ENCODE results near the gene SNX10.
"Not testable (repeated sequence)": the region's sequence is repeated elsewhere in the genome, so short reads cannot be mapped to it uniquely, and the experiment has no call there.

SNX10 gene

GRCh38 chr7:26284477-26284876 lies 7.2 kb upstream of the SNX10 start:
- POLR2A ChIA-PET = no interaction called here
- DNase-seq (ENCODE audit: extremely low spot score) = no peak
- no peak for TF ChIP-seq CTCF (IDR thresholded peaks at IDR 0.05; ENCODE audit: control extremely low read depth, extremely low read depth, low read depth, missing control alignments)
- CTCF ChIA-PET = interaction anchor here (0.5 to 1.7 kb wide), 9 partner anchors 11 to 433 kb away, joined by 3 to 11 read pairs (median 4); no protein-coding TSS in a partner anchor

- peak; percentile 11 for TF ChIP-seq CTCF (IDR thresholded peaks at IDR 0.05; ENCODE audit: control extremely low read depth, extremely low read depth, low read depth, missing control alignments)
- CTCF ChIA-PET = interaction anchor here (0.5 to 1.7 kb wide), 13 partner anchors 10 to 433 kb away, joined by 3 to 11 read pairs (median 4); no protein-coding TSS in a partner anchor
- DNase-seq (ENCODE audit: extremely low spot score) = no peak
- POLR2A ChIA-PET = no interaction called here
These were observed 6.5 kb upstream of the SNX10 start for GRCh38 chr7:26284995-26285632.

- no peak for DNase-seq (ENCODE audit: extremely low spot score)
- no peak for TF ChIP-seq CTCF (IDR thresholded peaks at IDR 0.05; ENCODE audit: control extremely low read depth, extremely low read depth, low read depth, missing control alignments)
- CTCF ChIA-PET = interaction anchor here (1.5 to 1.7 kb wide), 3 partner anchors 83 to 203 kb away, joined by 4 to 11 read pairs (median 6); no protein-coding TSS in a partner anchor
- POLR2A ChIA-PET = no interaction called here
These were observed 5.5 kb upstream of the SNX10 start for GRCh38 chr7:26286157-26286556.

- ChIA-PET CTCF (interaction anchor here (1.1 to 1.5 kb wide), 3 partner anchors 16 to 197 kb away, joined by 3 to 4 read pairs (median 3); no protein-coding TSS in a partner anchor), POLR2A (interaction anchor here (0.5 kb wide), 1 partner anchor 93 kb away, joined by 6 read pairs; no protein-coding TSS in a partner anchor)
- not testable (repeated sequence) for DNase-seq (ENCODE audit: extremely low spot score)
These were observed 3.5 kb upstream of the SNX10 start for GRCh38 chr7:26288126-26288525.

GRCh38 chr7:26291251-26291650 lies 411 bp upstream of the SNX10 start:
- no peak for DNase-seq (ENCODE audit: extremely low spot score)
- CTCF ChIA-PET = interaction anchor here (0.7 to 2.2 kb wide), 13 partner anchors 10 to 385 kb away, joined by 3 to 12 read pairs (median 3); no protein-coding TSS in a partner anchor
- no peak for TF ChIP-seq CTCF (IDR thresholded peaks at IDR 0.05; ENCODE audit: control extremely low read depth, extremely low read depth, low read depth, missing control alignments)
- POLR2A ChIA-PET = no interaction called here

- TF ChIP-seq CTCF (IDR thresholded peaks at IDR 0.05; ENCODE audit: control extremely low read depth, extremely low read depth, low read depth, missing control alignments) = no peak
- DNase-seq (ENCODE audit: extremely low spot score) = no peak
- ChIA-PET POLR2A (interaction anchor here (0.6 kb wide), 1 partner anchor 76 kb away, joined by 8 read pairs; no protein-coding TSS in a partner anchor), CTCF (interaction anchor here (2.2 to 2.4 kb wide), 2 partner anchors 72 to 77 kb away, joined by 6 to 12 read pairs; no protein-coding TSS in a partner anchor)
These were observed 1.3 kb downstream of the SNX10 start for GRCh38 chr7:26292768-26293560.
